ENCODE data around the gene EPC1.
"Not testable (repeated sequence)": the region's sequence is repeated elsewhere in the genome, so short reads cannot be mapped to it uniquely, and the experiment has no call there.

DNA sequence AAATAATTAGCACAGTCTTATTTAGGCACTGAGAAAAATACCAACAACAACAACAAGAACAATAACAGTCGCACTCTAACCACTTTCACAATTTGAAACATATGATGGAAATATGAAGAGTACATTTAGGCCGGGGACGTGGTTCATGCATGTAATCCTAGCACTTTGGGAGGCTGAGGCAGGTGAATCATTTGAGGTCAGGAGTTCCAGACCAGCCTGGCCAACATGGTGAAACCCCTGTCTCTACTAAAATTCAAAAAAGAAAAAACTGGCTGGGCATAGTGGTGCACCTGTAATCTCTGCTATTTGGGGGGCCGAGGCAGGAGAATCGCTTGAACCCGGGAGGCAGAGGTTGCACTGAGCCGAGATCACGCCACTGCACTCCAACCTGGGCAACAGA is 18.4 kb upstream of the EPC1 start:
- not testable (repeated sequence) for TF ChIP-seq POLR2A (IDR thresholded peaks at IDR 0.05; ENCODE audit: low read length); GATA1 (IDR thresholded peaks at IDR 0.05; ENCODE audit: low read depth, low read length)
